ENCODE results near the gene GPBP1.

The GPBP1 gene

GRCh38 chr5:57209316-57210040 lies 35.6 kb downstream of the GPBP1 start:
- DNase-seq (ENCODE audit: low read depth, low spot score), result no peak

- no peak for DNase-seq (ENCODE audit: low read depth, low spot score)
Observed at GRCh38 chr5:57210633-57211032, 36.8 kb downstream of the GPBP1 start.

GRCh38 chr5:57211039-57211438 lies 37.2 kb downstream of the GPBP1 start:
- no peak for DNase-seq (ENCODE audit: low read depth, low spot score)

GRCh38 chr5:57215629-57216195 lies 41.9 kb downstream of the GPBP1 start:
- DNase-seq (ENCODE audit: low read depth, low spot score), result no peak

- DNase-seq (ENCODE audit: low read depth, low spot score), result no peak
Observed at GRCh38 chr5:57216714-57217113, 42.9 kb downstream of the GPBP1 start.

- no peak for DNase-seq (ENCODE audit: low read depth, low spot score)
Observed at GRCh38 chr5:57219386-57219785, 45.5 kb downstream of the GPBP1 start.

GRCh38 chr5:57221049-57221568 lies 47.2 kb downstream of the GPBP1 start:
- DNase-seq (ENCODE audit: low read depth, low spot score), result no peak

- DNase-seq (ENCODE audit: low read depth, low spot score), result no peak
Observed at GRCh38 chr5:57225553-57225952, 51.7 kb downstream of the GPBP1 start.

- DNase-seq (ENCODE audit: low read depth, low spot score), result no peak
Observed at GRCh38 chr5:57229313-57229712, 55.5 kb downstream of the GPBP1 start.

- DNase-seq (ENCODE audit: low read depth, low spot score), result no peak
Observed at GRCh38 chr5:57231607-57232006, 57.7 kb downstream of the GPBP1 start.

- DNase-seq (ENCODE audit: low read depth, low spot score), result no peak
Observed at GRCh38 chr5:57232293-57233033, 58.6 kb downstream of the GPBP1 start.

GRCh38 chr5:57243286-57244137 lies 69.7 kb downstream of the GPBP1 start:
- no peak for DNase-seq (ENCODE audit: low read depth, low spot score)

GRCh38 chr5:57244331-57244730 lies 70.5 kb downstream of the GPBP1 start:
- no peak for DNase-seq (ENCODE audit: low read depth, low spot score)

GRCh38 chr5:57246426-57246825 lies 72.6 kb downstream of the GPBP1 start:
- no peak for DNase-seq (ENCODE audit: low read depth, low spot score)

GRCh38 chr5:57247765-57248164 lies 73.9 kb downstream of the GPBP1 start:
- DNase-seq (ENCODE audit: low read depth, low spot score), result no peak

- DNase-seq (ENCODE audit: low read depth, low spot score), result no peak
Observed at GRCh38 chr5:57249265-57249874, 75.5 kb downstream of the GPBP1 start.

- no peak for DNase-seq (ENCODE audit: low read depth, low spot score)
Observed at GRCh38 chr5:57258052-57258451, 84.2 kb downstream of the GPBP1 start.

GRCh38 chr5:57258943-57259342 lies 85.1 kb downstream of the GPBP1 start:
- DNase-seq (ENCODE audit: low read depth, low spot score), result no peak

- no peak for DNase-seq (ENCODE audit: low read depth, low spot score)
Observed at GRCh38 chr5:57259704-57260103, 85.8 kb downstream of the GPBP1 start.

GRCh38 chr5:57262541-57262940 lies 88.7 kb downstream of the GPBP1 start:
- no peak for DNase-seq (ENCODE audit: low read depth, low spot score)

- no peak for DNase-seq (ENCODE audit: low read depth, low spot score)
Observed at GRCh38 chr5:57267805-57268204, 93.9 kb downstream of the GPBP1 start.

All from activated naive CD8-positive, alpha-beta T cell treated with anti-CD3 and anti-CD28 coated beads, Interleukin-2, amount 50 U/mL, for 16 hours (primary cell).